Prostate gland (tissue), 2 donors: ENCODE data around the gene CELF2. TPM values are rescaled to one million over a fixed set of nuclear protein-coding genes. Genes with fewer than 3 reads are reported as not detected.

ENCODE experiments used
- DNase-seq: peaks from one replicate; pipeline ENCODE4 v3.0.0-alpha.2; 2019; ENCODE audit warnings: low spot score
- H3K27ac ChIP-seq, 2 donors: fragments of 200-600 bp; sonication (generic); 2 replicates each; pipeline ENCODE4 v1.5.1; 2017 to 2019
- H3K27me3 ChIP-seq: fragments of 200-600 bp; sonication (generic); replicated peaks from 2 replicates; pipeline ENCODE4 v1.5.1; 2019; ENCODE audit not compliant: insufficient read depth
- H3K36me3 ChIP-seq, 2 donors: fragments of 200-600 bp; sonication (generic); 1 replicate in 1 of 2; 2 replicates in 1 of 2; pipeline versions ENCODE4 v1.5.1 to v1.8.1; 2017 to 2019
- H3K4me1 ChIP-seq: fragments of 200-600 bp; sonication (generic); replicated peaks from 2 replicates; pipeline ENCODE4 v1.5.1; 2019
- H3K4me3 ChIP-seq, 2 donors: fragments of 200-600 bp; sonication (generic); 2 replicates each; pipeline ENCODE4 v1.5.1; 2017 to 2019
- H3K9me3 ChIP-seq: fragments of 200-600 bp; sonication (generic); 2 replicates; pipeline ENCODE4 v1.5.1; 2017
- CTCF ChIP-seq, 4 experiments: fragments of 200-600 bp in 2 of 4; fragments of 450-650 bp in 2 of 4; sonication (generic) in 2 of 4; IDR thresholded peaks; 1 replicate in 3 of 4; 2 replicates in 1 of 4; pipeline ENCODE4 v1.5.1; 2016 to 2019; ENCODE audit warnings: antibody characterized with exemption in 4 of 4, mild to moderate bottlenecking in 2 of 4, moderate library complexity in 2 of 4
- POLR2A ChIP-seq: fragments of 450-650 bp; IDR thresholded peaks from one replicate; pipeline ENCODE4 v1.6.1; 2016; ENCODE audit warnings: antibody characterized with exemption, mild to moderate bottlenecking
- POLR2AphosphoS5 ChIP-seq: sonication (generic); formaldehyde crosslinking; IDR thresholded peaks from one replicate; pipeline ENCODE4 v1.6.1; 2017; ENCODE audit warnings: antibody characterized with exemption
- WGBS: methylation state at CpG from one replicate; pipeline ENCODE4 v1.1.5; 2018; 5-methylcytosine and 5-hydroxymethylcytosine counted together
- intact Hi-C: fragments of 100-400 bp; cut with DNase I; formaldehyde crosslinking; loops from one replicate; pipeline ENCODE4 v1.14.2; 2022
- total RNA-seq, 2 donors: library from RNA; depleted of rRNA; stranded (reverse); fragments of >200 nt; gene quantifications; one replicate each; pipeline ENCODE4 v1.1.0, GENCODE V29; 2016

CELF2 gene
- total RNA-seq, 2 donors from 2014 or later = 19.2 to 43.2 TPM

GRCh38 chr10:11019724-11020547 is 2.3 kb downstream of the CELF2 start:
- intact Hi-C loops = loop anchor here (10.0 kb wide), 1 partner anchor 215 kb away; no protein-coding TSS in a partner anchor
- H3K36me3 ChIP-seq = no peaks in the 10 kb centered on the region
- H3K27me3 ChIP-seq = no peaks in the 10 kb centered on the region
- no peak for DNase-seq
- no peak overlapping the region for H3K4me3 ChIP-seq
- WGBS = 86% methylated on average over 11 of the region's 11 CpGs
- no peak for TF ChIP-seq POLR2AphosphoS5
- no peaks in the 10 kb centered on the region for H3K9me3 ChIP-seq
- H3K27ac ChIP-seq = no peak overlapping the region
- no peaks in the 10 kb centered on the region for H3K4me1 ChIP-seq

DNA sequence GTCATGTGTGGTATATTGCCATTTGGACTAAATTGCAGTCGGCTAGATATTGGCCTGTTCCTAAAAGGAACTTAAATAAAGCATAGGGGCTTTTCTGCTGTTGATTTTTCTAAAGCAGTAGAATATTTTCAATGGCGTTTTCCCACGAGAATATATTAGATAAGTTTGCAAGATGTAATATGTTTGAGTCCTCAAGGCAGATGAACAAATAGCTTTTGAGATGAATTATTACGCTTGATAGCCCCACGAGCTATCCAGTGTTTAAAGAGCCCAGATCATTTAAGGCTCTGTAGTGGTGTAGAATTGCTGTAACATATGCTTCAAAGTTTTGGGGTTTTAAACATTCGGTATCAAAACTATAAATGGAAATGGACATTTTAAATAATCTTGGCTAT is 2.9 kb downstream of the CELF2 start:
- H3K4me3 ChIP-seq = no peak overlapping the region
- TF ChIP-seq POLR2AphosphoS5 = no peak
- no peak for DNase-seq
- no peaks in the 10 kb centered on the region for H3K4me1 ChIP-seq
- intact Hi-C loops = no loop called here
- H3K27me3 ChIP-seq = no peaks in the 10 kb centered on the region
- 92% methylated on average over 6 of the region's 6 CpGs for WGBS
- H3K36me3 ChIP-seq = no peaks in the 10 kb centered on the region
- no peaks in the 10 kb centered on the region for H3K9me3 ChIP-seq
- H3K27ac ChIP-seq = no peak overlapping the region

- TF ChIP-seq POLR2A (no peak), POLR2AphosphoS5 (no peak), CTCF (IDR thresholded peaks at IDR 0.05) (no peak)
- no peaks in the 10 kb centered on the region for H3K9me3 ChIP-seq
- intact Hi-C loops = no loop called here
- no peak overlapping the region for H3K27ac ChIP-seq
- H3K4me1 ChIP-seq = no peaks in the 10 kb centered on the region
- 58% methylated on average over 2 of the region's 2 CpGs for WGBS
- no peaks in the 10 kb centered on the region for H3K36me3 ChIP-seq
- DNase-seq = no peak
- no peaks in the 10 kb centered on the region for H3K27me3 ChIP-seq
- H3K4me3 ChIP-seq = no peak overlapping the region
Observed at GRCh38 chr10:11022213-11022612, 4.5 kb downstream of the CELF2 start.

GRCh38 chr10:11023009-11023953 is 5.6 kb downstream of the CELF2 start:
- Histone ChIP-seq H3K4me1 (no peaks in the 10 kb centered on the region), H3K27ac (no peak overlapping the region), H3K36me3 (no peaks in the 10 kb centered on the region), H3K9me3 (no peaks in the 10 kb centered on the region), H3K27me3 (no peaks in the 10 kb centered on the region), H3K4me3 (no peak overlapping the region)
- WGBS = 92% methylated on average over 10 of the region's 10 CpGs
- no peak for DNase-seq
- TF ChIP-seq CTCF (IDR thresholded peaks at IDR 0.05) (no peak), POLR2A (no peak), POLR2AphosphoS5 (no peak)
- intact Hi-C loops = no loop called here

- no peak overlapping the region for H3K27ac ChIP-seq
- no peaks in the 10 kb centered on the region for H3K36me3 ChIP-seq
- H3K9me3 ChIP-seq = no peaks in the 10 kb centered on the region
- TF ChIP-seq POLR2AphosphoS5 (no peak), CTCF (IDR thresholded peaks at IDR 0.05) (no peak), POLR2A (no peak)
- intact Hi-C loops = no loop called here
- H3K4me1 ChIP-seq = no peaks in the 10 kb centered on the region
- no peak overlapping the region for H3K4me3 ChIP-seq
- no peak for DNase-seq
- no peaks in the 10 kb centered on the region for H3K27me3 ChIP-seq
- 90% methylated on average over 1 of the region's 1 CpG for WGBS
Observed at GRCh38 chr10:11024596-11024995, 6.9 kb downstream of the CELF2 start.
